HG02943 (cell line): ENCODE measurements around the gene SYNJ2.

Experiments
- ATAC-seq: cut with Tn5 transposase; IDR thresholded peaks from one replicate; pipeline ENCODE4 v1.9.1; 2021; ENCODE audit warnings: mild to moderate bottlenecking, low read depth, moderate library complexity; ENCODE audit not compliant: unreplicated experiment

Gene SYNJ2

DNA sequence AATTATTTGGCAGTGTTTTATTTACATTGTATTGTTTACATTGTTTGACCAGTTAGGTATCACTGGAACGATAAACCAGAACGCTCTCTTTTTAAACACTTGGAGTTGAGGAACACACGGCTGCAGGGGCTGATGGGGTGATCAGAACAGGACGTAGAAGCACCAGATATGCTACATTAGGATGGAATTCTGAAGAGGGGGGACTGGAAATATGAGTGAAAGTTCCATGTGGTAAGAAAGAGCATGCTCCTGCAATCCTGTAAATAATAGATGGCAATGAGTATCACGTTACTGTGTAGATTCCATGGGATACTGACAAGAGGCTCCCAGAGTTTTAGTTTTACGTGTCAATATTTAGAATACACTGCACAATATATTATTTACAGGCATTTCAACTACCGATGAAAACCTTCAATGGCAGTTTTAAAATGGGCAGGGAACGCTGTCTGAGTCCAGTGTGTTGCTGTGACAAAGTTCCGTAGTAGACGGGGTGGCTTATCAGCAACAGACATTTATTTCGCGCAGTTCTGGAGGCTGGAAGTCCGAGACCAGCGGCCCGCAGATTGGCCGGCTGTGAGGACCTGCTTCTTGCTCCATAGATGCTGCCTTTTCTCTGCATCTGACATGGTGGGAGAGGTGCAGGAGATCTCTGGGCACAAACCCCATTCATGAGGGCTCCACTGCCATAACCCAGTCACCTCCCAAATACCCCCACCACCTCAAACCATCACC, 43.1 kb downstream of the SYNJ2 start:
- ATAC-seq = no peak

DNA sequence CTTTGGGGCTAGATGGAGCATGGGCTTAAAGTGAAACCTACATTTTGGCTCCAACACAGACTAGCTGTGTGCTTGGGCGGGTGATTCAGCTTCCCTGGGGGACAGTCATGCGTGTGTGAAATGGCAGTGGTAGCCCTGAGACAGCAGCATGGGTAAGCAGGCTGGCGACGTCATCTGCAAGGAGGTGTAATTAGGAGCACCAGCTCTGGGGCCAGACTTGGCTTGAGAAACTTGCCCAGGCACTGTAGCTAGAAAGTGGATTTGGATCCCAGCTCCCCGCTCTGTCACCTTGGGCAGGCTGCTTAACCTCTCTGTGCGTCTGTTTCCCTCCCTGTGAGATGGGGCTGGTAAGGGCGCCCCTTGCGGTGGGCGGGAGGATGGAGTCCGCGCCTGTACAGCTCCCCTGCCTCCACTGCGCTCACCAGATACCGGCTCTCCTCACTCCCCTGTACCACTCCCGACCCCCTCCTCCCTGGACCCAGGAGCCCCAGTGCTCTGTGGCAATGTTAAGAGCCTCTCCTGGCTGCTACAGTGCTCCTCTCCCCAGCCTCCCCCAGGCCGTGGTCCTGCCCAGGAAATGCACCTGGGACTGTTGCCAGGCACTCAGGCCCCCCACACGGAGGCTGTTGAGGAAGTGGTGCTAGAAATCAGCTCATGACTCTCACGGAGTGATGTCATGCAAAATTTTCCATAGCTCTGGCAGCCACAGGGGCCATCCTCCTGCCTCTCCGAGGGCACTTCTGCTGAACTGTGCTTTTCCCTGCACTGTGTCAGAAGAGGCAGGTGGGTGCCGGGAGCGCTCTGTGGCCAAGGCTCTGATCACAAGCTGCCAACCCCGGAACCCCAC, 44.6 kb downstream of the SYNJ2 start:
- ATAC-seq = peak; percentile 78

DNA sequence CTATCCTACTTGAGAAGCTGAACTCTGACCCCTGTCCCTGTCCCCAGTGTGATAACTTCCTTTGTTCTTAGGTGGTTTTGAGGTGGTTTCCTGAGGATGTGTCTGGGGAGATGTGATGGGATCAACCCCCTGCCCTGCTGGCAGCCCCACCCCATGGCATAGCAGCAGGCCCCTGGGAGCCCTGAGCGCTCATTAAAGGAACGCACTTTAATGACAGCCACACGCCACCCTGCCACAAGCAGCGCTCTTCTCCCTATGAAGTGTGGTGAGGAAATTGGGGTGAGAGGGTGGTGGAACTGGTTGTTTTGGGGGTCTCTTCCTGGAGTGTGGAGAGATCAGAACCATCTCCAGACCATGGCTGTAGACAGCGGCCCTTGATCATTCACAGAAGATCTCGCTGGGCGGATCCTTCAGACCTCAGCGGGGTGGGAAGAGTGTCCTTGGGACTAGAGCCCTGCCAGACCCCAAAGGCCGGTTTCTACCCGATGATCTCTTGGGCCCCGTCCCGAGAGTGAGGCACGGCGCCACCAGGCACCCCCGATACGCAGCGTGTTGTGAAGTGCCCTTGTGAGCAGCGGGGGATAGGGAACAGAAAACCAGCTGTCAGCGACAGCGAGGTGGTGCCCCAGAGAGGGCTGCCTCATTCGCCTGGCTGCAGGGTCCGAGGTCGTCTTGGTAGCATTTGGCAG, 45.4 kb downstream of the SYNJ2 start:
- ATAC-seq = no peak

DNA sequence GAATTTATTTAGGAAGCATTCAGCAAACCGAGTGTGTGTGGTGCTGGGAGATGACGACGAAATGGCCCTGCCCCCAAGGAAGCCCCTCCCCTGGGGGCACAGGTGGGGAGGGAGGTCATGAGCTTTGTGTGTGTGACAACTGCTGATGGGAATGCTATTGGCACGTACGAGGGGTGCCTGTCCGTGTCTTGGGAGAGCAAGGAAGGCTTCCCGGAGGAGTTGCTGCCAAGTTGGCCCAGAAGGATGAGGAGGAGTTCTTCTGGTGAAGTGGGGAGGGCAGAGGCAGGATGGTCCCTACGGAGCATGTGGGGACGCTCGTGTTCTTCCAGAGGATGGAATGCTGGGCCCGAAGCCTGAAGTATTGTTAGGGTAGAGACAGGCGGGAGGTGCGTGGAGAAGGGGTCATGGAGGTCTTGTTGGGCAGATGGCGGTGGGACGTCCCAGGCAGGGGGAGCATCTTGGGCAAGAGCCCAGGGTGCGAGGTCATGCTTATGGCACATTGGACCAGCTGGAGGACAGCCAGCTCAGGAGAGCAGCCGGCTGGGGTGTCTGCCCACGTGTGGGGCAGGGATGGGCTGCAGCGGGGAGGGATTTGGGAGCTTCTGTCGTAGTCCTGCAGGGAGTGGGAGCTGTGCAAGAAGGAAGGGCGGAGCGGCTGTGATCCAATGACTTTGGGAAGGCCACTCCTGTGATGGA, 46.1 kb downstream of the SYNJ2 start:
- ATAC-seq = no peak

DNA sequence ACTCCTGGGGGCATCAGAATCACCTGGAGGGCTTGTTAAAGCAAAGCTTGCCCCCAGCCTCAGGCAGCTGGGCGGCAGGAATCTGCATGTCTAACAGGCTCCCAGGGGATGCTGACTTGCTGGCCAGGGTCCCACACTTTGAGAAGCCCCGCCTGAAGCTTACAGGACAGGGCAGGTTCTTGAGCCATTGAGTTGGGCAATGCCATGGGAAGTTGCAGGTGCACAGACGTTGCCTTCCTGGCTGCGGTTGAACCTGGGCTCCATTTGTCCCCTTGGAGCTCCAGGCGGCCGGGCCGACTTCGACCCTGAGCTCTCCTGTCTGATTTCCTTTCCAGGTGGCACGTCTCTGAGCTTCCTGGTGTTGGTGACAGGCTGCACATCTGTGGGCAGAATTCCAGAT, 46.8 kb downstream of the SYNJ2 start:
- no peak for ATAC-seq

DNA sequence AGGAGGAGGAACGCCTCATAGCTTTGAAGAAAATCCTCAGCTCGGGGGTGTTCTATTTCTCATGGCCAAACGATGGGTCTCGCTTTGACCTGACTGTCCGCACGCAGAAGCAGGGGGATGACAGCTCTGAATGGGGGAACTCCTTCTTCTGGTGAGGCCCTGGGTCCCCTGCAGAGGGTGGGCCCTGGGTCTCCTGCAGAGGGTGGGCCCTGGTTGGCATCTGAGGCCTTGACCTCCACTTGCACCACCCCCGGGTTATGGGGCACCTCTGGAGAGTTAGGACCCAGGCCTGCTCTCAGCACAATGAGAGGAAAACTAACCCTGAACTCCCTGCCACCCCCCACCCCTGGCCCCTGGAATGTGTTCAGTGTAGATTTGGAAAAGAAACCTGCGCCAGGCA, 47.2 kb downstream of the SYNJ2 start:
- ATAC-seq = no peak

- no peak for ATAC-seq
These were observed 48.1 kb downstream of the SYNJ2 start for GRCh38 chr6:158029668-158030230.

DNA sequence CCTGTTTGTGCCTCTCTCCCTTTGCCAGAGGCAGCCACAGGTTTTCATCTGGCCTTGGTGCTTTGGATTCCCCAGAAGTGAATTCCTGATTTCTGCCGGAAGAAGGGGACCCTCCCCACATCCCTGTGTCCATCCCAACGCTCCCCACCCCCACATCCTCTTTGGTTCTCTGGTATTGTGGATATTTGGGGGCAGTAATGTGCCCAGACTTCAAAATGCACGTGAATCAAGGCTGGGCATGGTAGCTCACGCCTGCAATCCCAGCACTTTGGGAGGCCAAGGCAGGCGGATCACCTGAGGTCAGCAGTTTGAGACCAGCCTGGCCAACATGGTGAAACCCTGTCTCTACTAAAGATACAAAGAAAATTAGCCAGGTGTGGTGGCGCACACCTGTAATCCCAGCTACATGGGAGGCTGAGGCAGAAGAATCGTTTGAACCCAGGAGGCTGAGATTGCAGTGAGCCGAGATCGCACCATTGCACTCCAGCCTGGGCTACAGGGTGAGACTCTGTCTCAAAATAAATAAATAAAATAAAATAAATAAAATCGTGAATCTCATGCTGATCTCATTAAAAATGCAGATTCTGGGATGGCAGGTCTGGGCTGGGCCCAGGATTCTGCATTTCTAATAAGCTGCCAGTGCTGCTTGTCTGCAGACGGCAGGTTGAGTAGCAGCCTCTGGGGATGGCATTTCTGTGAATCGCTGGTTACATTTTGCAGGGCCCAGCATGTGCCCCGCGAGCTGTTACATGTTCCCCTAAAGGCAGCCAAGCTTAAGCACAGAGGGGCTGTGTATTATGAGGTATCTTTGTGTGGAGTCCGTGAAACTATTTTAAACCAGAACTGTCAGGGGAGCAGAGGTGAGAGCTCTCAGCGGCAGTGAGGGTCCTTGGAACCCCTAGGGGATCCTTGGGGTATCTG, 49.0 kb downstream of the SYNJ2 start:
- no peak for ATAC-seq

DNA sequence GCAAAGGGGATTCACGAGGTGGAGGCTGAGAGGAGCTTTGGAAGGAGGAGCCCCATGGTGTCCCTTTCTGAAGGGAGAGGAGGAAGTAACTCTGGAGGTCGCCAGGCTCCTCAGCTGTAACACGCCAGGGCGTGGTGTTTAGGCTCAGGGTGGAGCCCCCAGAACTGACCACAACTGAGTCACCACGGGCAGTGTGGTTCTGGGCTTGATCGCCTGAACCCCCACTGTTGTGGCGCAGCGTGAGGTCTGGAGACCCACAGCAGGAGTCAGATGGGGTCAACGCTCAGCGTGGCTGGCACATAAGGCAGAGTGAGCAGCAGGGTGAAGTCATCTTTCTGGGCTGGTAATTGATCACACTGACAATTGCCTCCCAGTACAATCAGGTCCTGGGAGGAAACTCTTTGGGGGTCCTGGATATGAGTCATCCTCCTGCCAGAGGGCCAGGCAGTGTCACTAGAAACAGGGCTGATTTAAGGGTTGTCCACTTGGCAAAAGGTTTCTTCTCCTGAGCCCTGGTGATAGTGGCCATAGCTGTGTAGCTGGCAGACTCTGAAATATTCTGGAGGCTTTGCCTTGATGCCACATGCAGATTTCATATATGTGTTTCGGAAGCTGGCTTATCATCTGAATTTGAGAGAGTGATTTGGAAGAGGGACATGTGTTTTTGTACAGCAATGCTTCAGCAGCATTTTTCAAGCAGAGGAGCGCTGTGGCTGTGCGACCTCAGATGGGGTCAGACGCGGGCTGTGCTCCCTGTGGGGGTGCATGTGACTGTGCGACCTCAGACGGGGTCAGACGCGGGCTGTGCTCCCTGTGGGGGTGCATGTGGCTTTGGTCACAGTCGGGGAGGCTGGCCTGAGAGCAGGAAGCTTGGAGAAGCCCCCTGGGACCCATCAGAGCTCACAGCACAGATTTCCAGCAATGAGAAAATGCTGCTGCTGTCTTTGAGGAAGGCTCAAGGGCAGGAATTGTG, 50.0 kb downstream of the SYNJ2 start:
- no peak for ATAC-seq

DNA sequence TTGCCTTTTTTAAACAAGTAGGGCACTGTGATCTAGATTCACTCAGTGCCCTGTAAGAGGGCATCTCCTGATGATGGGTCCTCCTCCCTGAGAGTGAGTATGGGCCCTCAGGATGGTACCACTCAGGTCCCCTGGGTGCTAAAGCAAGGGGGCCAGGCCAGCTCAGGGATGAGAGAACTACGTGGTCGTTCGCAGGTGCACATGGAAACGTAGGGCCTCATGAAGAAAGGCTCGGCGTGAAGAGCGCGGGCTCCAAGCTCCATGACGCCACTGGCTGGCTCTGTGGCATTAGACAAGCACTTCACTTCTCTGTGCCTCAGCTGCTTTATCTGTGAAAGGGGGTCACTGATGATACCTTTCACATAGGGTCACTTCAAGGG, 50.7 kb downstream of the SYNJ2 start:
- ATAC-seq = no peak

- no peak for ATAC-seq
These were observed 51.6 kb downstream of the SYNJ2 start for GRCh38 chr6:158033077-158033750.

DNA sequence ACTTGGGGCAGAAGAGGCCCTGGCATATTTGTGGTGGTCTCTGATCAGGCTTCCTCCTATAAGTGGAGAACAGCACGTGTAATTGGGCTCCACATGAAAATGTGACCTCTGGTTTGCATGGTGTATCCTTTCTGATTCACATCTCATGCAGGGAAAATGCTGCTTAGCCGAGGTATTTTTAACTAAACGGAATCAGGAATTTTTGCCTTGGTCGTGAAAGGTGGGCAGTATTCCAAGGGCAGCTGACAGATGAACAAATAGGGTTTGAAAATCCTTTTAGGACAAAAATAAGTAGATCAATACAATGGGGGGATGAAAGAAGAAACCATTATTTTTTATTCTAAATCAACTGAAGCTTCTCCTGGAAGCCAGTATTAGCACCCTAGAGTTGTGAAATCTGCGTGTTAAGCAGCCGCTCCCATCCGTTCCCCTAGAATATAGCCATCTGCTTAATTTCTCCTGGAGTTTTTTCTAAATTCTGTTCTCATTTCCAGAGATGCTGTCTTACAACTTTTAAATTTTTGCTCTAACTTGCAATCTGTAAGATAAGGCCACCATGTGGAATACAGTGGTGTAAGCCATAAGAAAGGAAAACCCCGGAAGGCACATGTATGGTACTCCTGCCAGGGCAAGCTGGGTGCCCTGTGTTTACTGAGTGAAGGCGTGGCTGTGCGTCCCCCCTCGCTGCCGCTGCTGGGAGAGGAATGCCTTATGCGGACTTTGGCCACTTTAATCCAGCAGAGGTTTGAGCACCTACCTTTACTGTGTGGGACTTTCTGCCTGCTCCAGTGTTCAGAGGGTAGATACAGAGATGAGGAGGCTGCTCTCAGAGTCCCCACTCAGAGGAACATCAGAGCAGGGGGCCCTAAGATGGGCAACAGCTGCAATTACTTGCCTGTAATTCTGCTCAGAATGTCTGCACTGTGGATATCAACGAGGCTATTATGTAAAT, 52.4 kb downstream of the SYNJ2 start:
- ATAC-seq = no peak

- no peak for ATAC-seq
These were observed 54.6 kb downstream of the SYNJ2 start for GRCh38 chr6:158036261-158036660.

GRCh38 chr6:158037021-158037420, 55.4 kb downstream of the SYNJ2 start:
- ATAC-seq = no peak

GRCh38 chr6:158037771-158038170, 56.1 kb downstream of the SYNJ2 start:
- no peak for ATAC-seq

- ATAC-seq = no peak
These were observed 56.9 kb downstream of the SYNJ2 start for GRCh38 chr6:158038291-158039177.
